HepG2 (cell line): ENCODE results near the gene UPK1A. TPM values are rescaled to one million over a fixed set of nuclear protein-coding genes. Genes with fewer than 3 reads are reported as not detected.

Experiments
- EEA1 ChIP-seq: sonication (generic); formaldehyde crosslinking; IDR thresholded peaks from 2 replicates; pipeline ENCODE4 v1.5.1; 2020; ENCODE audit warnings: mild to moderate bottlenecking, missing genetic modification reagents, borderline replicate concordance
- GMEB1 ChIP-seq: sonication (generic); formaldehyde crosslinking; IDR thresholded peaks from 2 replicates; pipeline ENCODE4 v1.5.1; 2020; ENCODE audit warnings: missing genetic modification reagents, mild to moderate bottlenecking, borderline replicate concordance
- HIC2 ChIP-seq: sonication (generic); formaldehyde crosslinking; IDR thresholded peaks from 2 replicates; pipeline ENCODE4 v1.9.0; 2022; ENCODE audit warnings: low read depth, missing genetic modification reagents
- SRSF9 ChIP-seq: fragments of 200-400 bp; formaldehyde crosslinking; IDR thresholded peaks from 2 replicates; pipeline ENCODE4 v1.6.1; 2018; ENCODE audit warnings: borderline replicate concordance, mild to moderate bottlenecking, low read depth, low read length; ENCODE audit not compliant: insufficient read depth, poor library complexity, severe bottlenecking
- ZFP37 ChIP-seq: sonication (generic); formaldehyde crosslinking; IDR thresholded peaks from 2 replicates; pipeline ENCODE4 v1.4.0; 2020; ENCODE audit warnings: missing genetic modification reagents, borderline replicate concordance
- ZNF256 ChIP-seq: sonication (generic); formaldehyde crosslinking; conservative IDR thresholded peaks from 2 replicates; pipeline ENCODE4 v1.4.0; 2020; ENCODE audit warnings: missing genetic modification reagents
- ZNF644 ChIP-seq: IDR thresholded peaks from 2 replicates; pipeline ENCODE4 v1.6.1; 2016; ENCODE audit warnings: low read depth
- ZSCAN5A ChIP-seq: sonication (generic); formaldehyde crosslinking; IDR thresholded peaks from 2 replicates; pipeline ENCODE4 v1.8.0; 2022; ENCODE audit warnings: mild to moderate bottlenecking, missing genetic modification reagents, borderline replicate concordance
- polyA plus RNA-seq, 8 experiments: library from polyadenylated mRNA; depleted of rRNA in 3 of 8; stranded (reverse) in 7 of 8; unstranded in 1 of 8; fragments of >200 nt; fragmentation: Illumina TruSeq in 4 of 8; extraction: Trizol in 4 of 8; gene quantifications; 2 replicates each; pipeline versions ENCODE4 v1.2.1 to v1.2.3, GENCODE V29; 2011 to 2016; ENCODE audit warnings: low read depth in 4 of 8, missing spikeins in 1 of 8, mixed read lengths in 1 of 8; ENCODE audit not compliant: insufficient read depth in 1 of 8
- total RNA-seq, 5 experiments: library from RNA; depleted of rRNA; stranded (reverse); fragments of >200 nt; fragmentation: Illumina TruSeq; extraction: Trizol; gene quantifications; 2 replicates each; pipeline ENCODE4 v1.2.3, GENCODE V29; 2016; ENCODE audit warnings: low read depth in 1 of 5
- TF ChIP-seq, protein P1 (sequence below): sonication (generic); formaldehyde crosslinking; conservative IDR thresholded peaks from 2 replicates; pipeline ENCODE4 v1.8.1; 2023; ENCODE audit warnings: missing genetic modification reagents
- TF ChIP-seq, protein P2 (sequence below), 2 experiments: sonication (generic) in 1 of 2; formaldehyde crosslinking in 1 of 2; IDR thresholded peaks; 2 replicates each; pipeline versions ENCODE4 v1.6.1 to v1.9.0; 2014 to 2022; ENCODE audit warnings: antibody characterized with exemption in 1 of 2, borderline replicate concordance in 1 of 2, inconsistent platforms in 1 of 2, low read depth in 1 of 2, missing genetic modification reagents in 1 of 2
- TF ChIP-seq, protein P3 (sequence below): sonication (generic); formaldehyde crosslinking; IDR thresholded peaks from 2 replicates; pipeline ENCODE4 v1.5.0; 2020; ENCODE audit warnings: missing genetic modification reagents

UPK1A gene
- total and polyA plus RNA-seq, 2 of the 13 experiments (the other 11 are each of a cell fraction or from before 2014, with no cell fraction given) = 2.9 TPM; not detected in 1

- no peak for TF ChIP-seq HIC2 (CRISPR knock-in tag)
- no peak for TF ChIP-seq ZNF256
- TF ChIP-seq, protein P1, sequence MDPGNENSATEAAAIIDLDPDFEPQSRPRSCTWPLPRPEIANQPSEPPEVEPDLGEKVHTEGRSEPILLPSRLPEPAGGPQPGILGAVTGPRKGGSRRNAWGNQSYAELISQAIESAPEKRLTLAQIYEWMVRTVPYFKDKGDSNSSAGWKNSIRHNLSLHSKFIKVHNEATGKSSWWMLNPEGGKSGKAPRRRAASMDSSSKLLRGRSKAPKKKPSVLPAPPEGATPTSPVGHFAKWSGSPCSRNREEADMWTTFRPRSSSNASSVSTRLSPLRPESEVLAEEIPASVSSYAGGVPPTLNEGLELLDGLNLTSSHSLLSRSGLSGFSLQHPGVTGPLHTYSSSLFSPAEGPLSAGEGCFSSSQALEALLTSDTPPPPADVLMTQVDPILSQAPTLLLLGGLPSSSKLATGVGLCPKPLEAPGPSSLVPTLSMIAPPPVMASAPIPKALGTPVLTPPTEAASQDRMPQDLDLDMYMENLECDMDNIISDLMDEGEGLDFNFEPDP (CRISPR knock-in tag) = no peak
- no peak for TF ChIP-seq SRSF9
- TF ChIP-seq EEA1 (CRISPR knock-in tag) = no peak
- peak; percentile 82 for TF ChIP-seq GMEB1 (CRISPR knock-in tag)
- TF ChIP-seq ZNF644 (CRISPR knock-in tag) = no peak
- TF ChIP-seq ZFP37 (CRISPR knock-in tag) = no peak
- TF ChIP-seq ZSCAN5A (CRISPR knock-in tag) = peak; percentile 24; the same call in 1 of the 2 replicates
- TF ChIP-seq, protein P2, sequence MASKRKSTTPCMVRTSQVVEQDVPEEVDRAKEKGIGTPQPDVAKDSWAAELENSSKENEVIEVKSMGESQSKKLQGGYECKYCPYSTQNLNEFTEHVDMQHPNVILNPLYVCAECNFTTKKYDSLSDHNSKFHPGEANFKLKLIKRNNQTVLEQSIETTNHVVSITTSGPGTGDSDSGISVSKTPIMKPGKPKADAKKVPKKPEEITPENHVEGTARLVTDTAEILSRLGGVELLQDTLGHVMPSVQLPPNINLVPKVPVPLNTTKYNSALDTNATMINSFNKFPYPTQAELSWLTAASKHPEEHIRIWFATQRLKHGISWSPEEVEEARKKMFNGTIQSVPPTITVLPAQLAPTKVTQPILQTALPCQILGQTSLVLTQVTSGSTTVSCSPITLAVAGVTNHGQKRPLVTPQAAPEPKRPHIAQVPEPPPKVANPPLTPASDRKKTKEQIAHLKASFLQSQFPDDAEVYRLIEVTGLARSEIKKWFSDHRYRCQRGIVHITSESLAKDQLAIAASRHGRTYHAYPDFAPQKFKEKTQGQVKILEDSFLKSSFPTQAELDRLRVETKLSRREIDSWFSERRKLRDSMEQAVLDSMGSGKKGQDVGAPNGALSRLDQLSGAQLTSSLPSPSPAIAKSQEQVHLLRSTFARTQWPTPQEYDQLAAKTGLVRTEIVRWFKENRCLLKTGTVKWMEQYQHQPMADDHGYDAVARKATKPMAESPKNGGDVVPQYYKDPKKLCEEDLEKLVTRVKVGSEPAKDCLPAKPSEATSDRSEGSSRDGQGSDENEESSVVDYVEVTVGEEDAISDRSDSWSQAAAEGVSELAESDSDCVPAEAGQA (IDR thresholded peaks at IDR 0.05; ENCODE audit: low read depth) = peak; percentile 97
- TF ChIP-seq, protein P2 (CRISPR knock-in tag; IDR thresholded peaks at IDR 0.05; ENCODE audit: borderline replicate concordance) = no peak
- TF ChIP-seq, protein P3, sequence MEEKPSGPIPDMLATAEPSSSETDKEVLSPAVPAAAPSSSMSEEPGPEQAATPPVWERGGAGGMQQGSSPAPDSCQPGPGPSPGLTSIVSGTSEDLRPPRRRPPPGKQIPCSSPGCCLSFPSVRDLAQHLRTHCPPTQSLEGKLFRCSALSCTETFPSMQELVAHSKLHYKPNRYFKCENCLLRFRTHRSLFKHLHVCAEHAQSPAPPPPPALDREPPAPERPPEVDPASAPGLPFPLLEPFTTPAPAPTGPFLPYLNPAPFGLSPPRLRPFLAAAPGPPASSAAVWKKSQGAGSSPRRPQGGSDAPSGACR (CRISPR knock-in tag) = peak; percentile 64
Measured at GRCh38 chr19:35628565-35629331, 37.6 kb upstream of the UPK1A start, which contains the start of gene RBM42 (continued).
